Activated naive CD8-positive, alpha-beta T cell (primary cell): ENCODE measurements around the gene LMF1.

Experiments
- H3K27ac Mint-ChIP-seq: one replicate; pipeline ENCODE4 v1.8.0; 2021; ENCODE audit warnings: mixed read lengths
- H3K27me3 Mint-ChIP-seq: one replicate; pipeline ENCODE4 v1.8.0; 2021; ENCODE audit warnings: mixed read lengths
- H3K36me3 Mint-ChIP-seq: one replicate; pipeline ENCODE4 v1.8.0; 2021; ENCODE audit warnings: mixed read lengths
- H3K4me1 Mint-ChIP-seq: one replicate; pipeline ENCODE4 v1.8.0; 2021; ENCODE audit warnings: low read depth, mixed read lengths
- H3K4me3 Mint-ChIP-seq: one replicate; pipeline ENCODE4 v1.8.0; 2021; ENCODE audit warnings: mild to moderate bottlenecking, mixed read lengths
- H3K9me3 Mint-ChIP-seq: one replicate; pipeline ENCODE4 v1.8.0; 2021; ENCODE audit warnings: low read depth, mixed read lengths

LMF1 gene

DNA sequence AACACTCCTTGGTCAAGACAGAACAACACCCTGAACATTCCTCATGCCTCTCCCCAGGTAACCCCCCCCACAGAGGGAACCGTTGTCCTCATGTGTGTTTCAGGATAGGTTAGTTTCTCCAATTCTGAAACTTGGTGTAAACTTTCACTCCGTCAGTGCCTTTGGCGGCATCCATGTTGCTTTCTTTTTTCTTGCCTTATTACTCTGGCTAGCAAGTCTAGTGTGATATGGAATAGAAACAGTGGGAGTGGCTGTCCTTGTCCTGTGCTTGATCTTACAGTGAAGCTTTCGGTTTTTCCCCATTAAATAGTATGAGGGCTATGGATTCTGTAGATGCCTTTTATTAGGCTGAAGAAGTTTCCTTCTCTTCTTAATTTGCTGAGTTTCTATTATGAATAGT lies 134.6 kb downstream of the LMF1 start:
- Mint-ChIP-seq H3K4me3 (no peak overlapping the region), H3K36me3 (no peaks in the 10 kb centered on the region)

DNA sequence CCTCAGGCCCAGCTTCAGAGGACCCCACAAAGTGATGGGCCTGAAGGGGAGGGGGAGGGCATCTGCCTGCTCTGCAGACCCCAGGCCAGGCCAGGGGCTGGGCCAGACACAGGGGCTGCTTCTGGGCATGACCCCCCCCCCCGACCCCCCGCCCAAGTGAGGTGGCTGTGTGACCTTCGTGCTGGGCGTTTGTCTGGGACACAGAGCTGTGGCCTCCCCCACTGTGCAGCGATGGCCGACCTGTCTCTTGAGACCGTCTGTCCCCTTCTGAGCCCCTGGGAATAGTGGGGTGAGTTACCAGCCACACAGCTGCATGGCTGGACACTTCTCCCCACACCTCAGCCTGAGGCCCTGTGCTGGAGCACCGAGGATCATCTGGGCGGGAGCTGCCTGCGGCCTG lies 135.4 kb downstream of the LMF1 start:
- Mint-ChIP-seq H3K4me3 (no peak overlapping the region), H3K9me3 (peaks cover 6% of the 10 kb centered on the region), H3K4me1 (no peaks in the 10 kb centered on the region), H3K27me3 (no peaks in the 10 kb centered on the region), H3K36me3 (no peaks in the 10 kb centered on the region), H3K27ac (no peak overlapping the region)

More for the DNA sequence above, 134.6 kb downstream of the LMF1 start:
- H3K27me3 Mint-ChIP-seq, result no peaks in the 10 kb centered on the region
- H3K4me1 Mint-ChIP-seq, result no peaks in the 10 kb centered on the region
- H3K9me3 Mint-ChIP-seq, result peaks cover 6% of the 10 kb centered on the region
- H3K27ac Mint-ChIP-seq, result no peak overlapping the region

DNA sequence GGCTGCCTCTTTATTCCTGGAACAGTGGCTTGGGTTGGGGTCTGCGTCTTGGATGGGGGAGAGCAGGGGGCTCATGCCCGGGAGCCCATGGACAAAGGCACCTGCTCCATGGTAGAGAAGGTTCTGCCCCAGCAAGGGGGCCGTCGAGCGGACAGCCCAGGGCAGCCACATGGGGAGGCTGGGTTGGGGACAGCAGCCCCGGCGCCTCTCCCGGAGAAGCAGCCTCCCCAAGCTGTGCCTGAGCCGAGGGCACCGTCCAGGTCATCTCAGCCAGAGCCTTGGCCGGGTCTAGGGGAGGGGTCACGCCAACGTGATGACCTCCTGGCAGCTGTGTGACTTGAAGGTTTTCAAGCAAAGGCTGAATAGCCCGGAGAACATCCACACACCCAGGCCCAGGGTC lies 137.4 kb downstream of the LMF1 start:
- H3K9me3 Mint-ChIP-seq, result peaks cover 6% of the 10 kb centered on the region
- no peak overlapping the region for H3K27ac Mint-ChIP-seq
- no peaks in the 10 kb centered on the region for H3K36me3 Mint-ChIP-seq

GRCh38 chr16:832652-833336 lies 138.0 kb downstream of the LMF1 start:
- no peak overlapping the region for H3K27ac Mint-ChIP-seq
- H3K4me1 Mint-ChIP-seq, result no peaks in the 10 kb centered on the region
- H3K4me3 Mint-ChIP-seq, result no peak overlapping the region
- H3K27me3 Mint-ChIP-seq, result peaks cover 2% of the 10 kb centered on the region
- peaks cover 6% of the 10 kb centered on the region for H3K9me3 Mint-ChIP-seq
- no peaks in the 10 kb centered on the region for H3K36me3 Mint-ChIP-seq

More for the DNA sequence above, 137.4 kb downstream of the LMF1 start:
- Mint-ChIP-seq H3K27me3 (peaks cover 2% of the 10 kb centered on the region), H3K4me3 (no peak overlapping the region), H3K4me1 (no peaks in the 10 kb centered on the region)

DNA sequence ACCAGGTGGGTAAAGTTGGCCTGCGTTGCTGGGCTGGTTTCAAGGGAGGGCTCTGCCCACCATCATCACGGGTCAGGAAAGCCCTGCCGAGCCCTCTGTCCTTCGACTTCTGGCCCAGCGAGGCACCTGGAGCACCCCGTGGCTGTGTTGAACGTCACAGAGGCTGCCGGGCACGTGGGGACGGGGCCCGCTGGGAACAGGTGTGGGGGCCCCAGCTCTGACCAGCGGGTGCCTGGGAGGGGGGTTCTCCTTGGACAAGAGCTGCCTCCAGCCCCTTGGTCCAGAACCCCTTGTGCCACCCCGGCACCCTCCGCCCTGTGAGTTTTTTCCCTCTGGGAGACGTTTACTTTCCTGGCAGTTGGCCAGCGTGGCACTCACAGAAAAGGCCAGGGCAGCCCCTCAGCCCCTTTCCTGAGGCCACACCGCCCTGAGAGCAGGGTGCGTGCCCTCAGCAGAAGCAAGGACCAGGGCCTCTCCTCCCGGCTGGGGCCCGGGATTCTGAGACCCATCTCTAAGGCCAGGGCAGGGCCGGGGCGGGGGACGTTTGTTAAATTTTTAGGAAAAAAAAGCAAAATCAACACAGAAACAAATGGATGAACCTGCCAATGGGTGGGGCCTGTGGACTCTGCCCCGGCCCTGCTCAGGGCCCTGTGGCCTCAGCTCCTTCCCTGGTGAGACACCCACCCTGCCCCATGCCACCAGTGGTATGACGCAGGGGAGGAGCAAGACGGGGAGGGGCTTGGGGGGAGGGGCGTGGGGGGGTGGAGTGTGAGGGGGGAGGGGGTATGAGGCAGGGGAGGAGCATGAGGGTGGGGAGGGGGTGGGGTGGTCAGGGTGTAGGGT lies 139.0 kb downstream of the LMF1 start:
- no peaks in the 10 kb centered on the region for H3K4me1 Mint-ChIP-seq

GRCh38 chr16:830871-831570 lies 139.8 kb downstream of the LMF1 start:
- Mint-ChIP-seq H3K27me3 (peaks cover 2% of the 10 kb centered on the region), H3K4me1 (no peaks in the 10 kb centered on the region), H3K9me3 (no peaks in the 10 kb centered on the region), H3K4me3 (no peak overlapping the region), H3K27ac (no peak overlapping the region), H3K36me3 (no peaks in the 10 kb centered on the region)

More for the DNA sequence above, 139.0 kb downstream of the LMF1 start:
- Mint-ChIP-seq H3K27ac (no peak overlapping the region), H3K27me3 (peaks cover 2% of the 10 kb centered on the region), H3K4me3 (no peak overlapping the region), H3K9me3 (peaks cover 6% of the 10 kb centered on the region), H3K36me3 (no peaks in the 10 kb centered on the region)

DNA sequence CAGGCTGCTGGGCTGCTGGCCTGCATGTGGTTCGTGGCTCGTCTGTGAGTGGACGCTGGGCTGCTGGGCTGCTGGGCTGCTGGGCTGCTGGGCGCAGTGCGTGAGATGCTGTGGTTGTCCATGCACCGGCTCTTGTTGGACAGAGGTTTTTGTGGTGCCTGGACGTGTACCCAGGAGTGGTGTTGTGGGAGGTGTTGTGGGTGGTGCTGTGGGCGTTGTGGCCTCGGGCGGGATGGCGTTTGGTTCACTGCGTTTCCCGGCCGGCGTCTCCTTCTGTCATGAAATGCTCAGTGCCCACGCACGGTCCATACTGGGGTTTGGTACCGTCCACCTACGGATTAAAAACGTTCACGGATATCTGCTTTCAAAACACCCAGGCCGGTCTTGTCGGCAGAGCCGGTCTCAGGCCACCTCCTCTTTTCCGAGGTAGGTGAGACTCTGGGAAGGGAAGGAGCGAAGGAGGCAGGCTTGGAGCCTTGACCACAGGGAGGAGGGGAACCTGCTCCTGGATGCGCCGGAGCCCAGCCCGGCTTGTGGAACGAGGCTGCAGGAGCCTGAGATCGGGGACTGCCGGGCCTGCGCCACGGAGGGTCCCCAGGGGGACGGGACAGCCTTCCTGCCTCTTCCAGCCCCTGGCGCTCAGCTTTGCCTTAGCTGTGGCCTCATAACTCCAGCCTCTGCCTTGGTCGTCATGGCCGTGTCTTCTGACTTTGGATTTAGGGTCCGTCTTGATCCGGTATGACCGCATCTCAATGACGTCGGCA lies 140.5 kb downstream of the LMF1 start:
- Mint-ChIP-seq H3K9me3 (no peaks in the 10 kb centered on the region), H3K36me3 (no peaks in the 10 kb centered on the region), H3K4me1 (no peaks in the 10 kb centered on the region), H3K27me3 (peaks cover 2% of the 10 kb centered on the region), H3K4me3 (no peak overlapping the region), H3K27ac (no peak overlapping the region)

- H3K36me3 Mint-ChIP-seq, result no peaks in the 10 kb centered on the region
- H3K27ac Mint-ChIP-seq, result no peak overlapping the region
- H3K9me3 Mint-ChIP-seq, result no peaks in the 10 kb centered on the region
- no peak overlapping the region for H3K4me3 Mint-ChIP-seq
- no peaks in the 10 kb centered on the region for H3K4me1 Mint-ChIP-seq
- H3K27me3 Mint-ChIP-seq, result peaks cover 2% of the 10 kb centered on the region
These were observed 141.9 kb downstream of the LMF1 start for GRCh38 chr16:828891-829290.

GRCh38 chr16:827513-827912 lies 143.3 kb downstream of the LMF1 start:
- no peak overlapping the region for H3K27ac Mint-ChIP-seq
- no peaks in the 10 kb centered on the region for H3K36me3 Mint-ChIP-seq
- no peaks in the 10 kb centered on the region for H3K4me1 Mint-ChIP-seq
- H3K9me3 Mint-ChIP-seq, result no peaks in the 10 kb centered on the region
- no peak overlapping the region for H3K4me3 Mint-ChIP-seq
- H3K27me3 Mint-ChIP-seq, result peaks cover 2% of the 10 kb centered on the region

GRCh38 chr16:825341-826061 lies 145.3 kb downstream of the LMF1 start:
- Mint-ChIP-seq H3K4me1 (no peaks in the 10 kb centered on the region), H3K27me3 (peaks cover 2% of the 10 kb centered on the region)

DNA sequence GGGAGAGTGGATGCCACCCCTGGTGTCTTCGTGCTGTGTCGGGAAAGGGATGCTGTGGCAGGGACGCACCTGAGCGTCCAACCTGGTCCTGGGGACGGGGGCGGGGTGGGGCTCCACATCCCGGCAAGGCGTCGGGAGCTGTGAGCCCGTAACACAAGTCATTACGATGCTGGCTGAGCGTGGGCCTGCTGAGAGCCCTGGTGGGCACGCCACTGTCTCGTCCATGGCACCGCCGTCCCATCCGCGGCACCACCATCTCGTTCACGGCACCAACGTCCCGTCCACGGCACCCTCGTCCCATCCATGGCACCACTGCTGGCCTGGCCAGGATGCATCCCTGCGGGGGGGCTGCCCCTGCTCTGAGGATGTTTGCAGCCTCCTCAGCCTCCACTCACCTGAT lies 146.2 kb downstream of the LMF1 start:
- H3K9me3 Mint-ChIP-seq, result no peaks in the 10 kb centered on the region
- H3K27ac Mint-ChIP-seq, result no peak overlapping the region
- H3K4me1 Mint-ChIP-seq, result peaks cover 6% of the 10 kb centered on the region
- no peak overlapping the region for H3K4me3 Mint-ChIP-seq
- no peaks in the 10 kb centered on the region for H3K27me3 Mint-ChIP-seq
- no peaks in the 10 kb centered on the region for H3K36me3 Mint-ChIP-seq

More at GRCh38 chr16:825341-826061, 145.3 kb downstream of the LMF1 start:
- no peaks in the 10 kb centered on the region for H3K9me3 Mint-ChIP-seq
- H3K36me3 Mint-ChIP-seq, result no peaks in the 10 kb centered on the region
- H3K4me3 Mint-ChIP-seq, result no peak overlapping the region
- H3K27ac Mint-ChIP-seq, result no peak overlapping the region

- no peaks in the 10 kb centered on the region for H3K36me3 Mint-ChIP-seq
- no peak overlapping the region for H3K4me3 Mint-ChIP-seq
- no peaks in the 10 kb centered on the region for H3K27me3 Mint-ChIP-seq
- no peak overlapping the region for H3K27ac Mint-ChIP-seq
- no peaks in the 10 kb centered on the region for H3K9me3 Mint-ChIP-seq
- H3K4me1 Mint-ChIP-seq, result peaks cover 10% of the 10 kb centered on the region
These were observed 146.6 kb downstream of the LMF1 start for GRCh38 chr16:824194-824593.

DNA sequence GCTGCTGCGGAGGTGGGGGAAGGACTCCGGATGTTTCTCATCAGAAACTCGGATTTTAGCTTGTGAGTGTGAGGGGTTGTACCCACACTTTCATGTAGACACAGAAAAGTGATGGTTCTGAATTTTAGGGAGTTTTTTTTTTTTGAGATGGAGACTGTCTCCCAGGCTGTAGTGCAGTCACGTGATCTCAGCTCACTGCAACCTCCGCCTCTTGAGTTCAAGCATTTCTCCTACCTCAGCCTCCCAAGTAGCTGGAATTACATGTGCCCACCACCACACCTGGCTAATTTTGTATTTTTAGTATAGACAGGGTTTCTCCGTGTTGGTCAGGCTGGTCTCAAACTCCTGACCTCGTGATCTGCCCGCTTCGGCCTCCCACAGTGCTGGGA lies 147.9 kb downstream of the LMF1 start:
- Mint-ChIP-seq H3K9me3 (no peaks in the 10 kb centered on the region), H3K27me3 (no peaks in the 10 kb centered on the region), H3K27ac (no peak overlapping the region), H3K36me3 (no peaks in the 10 kb centered on the region), H3K4me1 (peaks cover 11% of the 10 kb centered on the region), H3K4me3 (no peak overlapping the region)
